PC-9 (cell line): Measurements from ENCODE around the gene RAD50.

Source experiments
- CTCF ChIP-seq: fragments of 200-600 bp; sonication (generic); conservative IDR thresholded peaks from 2 replicates; pipeline ENCODE4 v1.6.1; 2017; ENCODE audit warnings: mixed run types, antibody characterized with exemption, mild to moderate bottlenecking, moderate library complexity
- EZH2 ChIP-seq: fragments of 200-600 bp; sonication (generic); IDR thresholded peaks from 2 replicates; pipeline ENCODE4 v1.8.0; 2017; ENCODE audit warnings: antibody characterized with exemption, low read depth

- TF ChIP-seq CTCF (no peak), EZH2 (no peak)
Measured at GRCh38 chr5:132646583-132647266, 89.9 kb downstream of the RAD50 start.
